GM18519 (cell line): ENCODE measurements around the gene COL20A1.

Source experiments
- ATAC-seq: cut with Tn5 transposase; IDR thresholded peaks from one replicate; pipeline ENCODE4 v1.9.1; 2021; ENCODE audit warnings: mild to moderate bottlenecking, moderate library complexity; ENCODE audit not compliant: unreplicated experiment, low FRiP score

The COL20A1 gene

GRCh38 chr20:63357921-63358905 is 65.2 kb downstream of the COL20A1 start:
- no peak for ATAC-seq

- no peak for ATAC-seq
Observed at GRCh38 chr20:63359164-63359934, 66.4 kb downstream of the COL20A1 start.

GRCh38 chr20:63359937-63360849 is 67.2 kb downstream of the COL20A1 start:
- no peak for ATAC-seq

GRCh38 chr20:63360850-63361518 is 68.0 kb downstream of the COL20A1 start, which contains the start of gene CHRNA4:
CHRNA4 (minus strand) TSS chr20:63361349; CDS start chr20:63361165, 184 bp downstream.
- no peak for ATAC-seq

- ATAC-seq: no peak
Observed at GRCh38 chr20:63361519-63362435, 68.8 kb downstream of the COL20A1 start.

GRCh38 chr20:63362436-63363009 is 69.5 kb downstream of the COL20A1 start:
- no peak for ATAC-seq

- ATAC-seq: no peak
Observed at GRCh38 chr20:63363013-63363957, 70.3 kb downstream of the COL20A1 start.

GRCh38 chr20:63363981-63364561 is 71.1 kb downstream of the COL20A1 start:
- no peak for ATAC-seq

- ATAC-seq: no peak
Observed at GRCh38 chr20:63364801-63365585, 72.0 kb downstream of the COL20A1 start.

GRCh38 chr20:63365601-63366389 is 72.8 kb downstream of the COL20A1 start:
- ATAC-seq: no peak

- ATAC-seq: no peak
Observed at GRCh38 chr20:63366390-63367365, 73.7 kb downstream of the COL20A1 start.

GRCh38 chr20:63367446-63368055 is 74.6 kb downstream of the COL20A1 start:
- no peak for ATAC-seq

- ATAC-seq: no peak
Observed at GRCh38 chr20:63368151-63368550, 75.2 kb downstream of the COL20A1 start.

GRCh38 chr20:63369024-63369530 is 76.1 kb downstream of the COL20A1 start:
- ATAC-seq: no peak
